Astrocyte of the spinal cord (primary cell): ENCODE results near the gene EGFLAM.

Source experiments
- DNase-seq: peaks from one replicate; pipeline ENCODE4 v3.0.0; 2011; ENCODE audit warnings: low read depth, low spot score
- H3K4me3 ChIP-seq: 2 replicates; pipeline ENCODE4 v1.5.1; 2011; ENCODE audit warnings: low read depth, mild to moderate bottlenecking, low read length, moderate library complexity
- in situ Hi-C: cut with HindIII; loops from 2 replicates; pipeline ENCODE4 v1.10.0; 2017; ENCODE audit warnings: low sequenced_read_pairs
- TF ChIP-seq, protein P1 (sequence below): IDR thresholded peaks from 2 replicates; pipeline ENCODE4 v1.5.1; 2012; ENCODE audit warnings: low read depth, mild to moderate bottlenecking, low read length, inconsistent platforms

The EGFLAM gene

GRCh38 chr5:38379350-38379937 lies 121.1 kb downstream of the EGFLAM start:
- TF ChIP-seq, protein P1, sequence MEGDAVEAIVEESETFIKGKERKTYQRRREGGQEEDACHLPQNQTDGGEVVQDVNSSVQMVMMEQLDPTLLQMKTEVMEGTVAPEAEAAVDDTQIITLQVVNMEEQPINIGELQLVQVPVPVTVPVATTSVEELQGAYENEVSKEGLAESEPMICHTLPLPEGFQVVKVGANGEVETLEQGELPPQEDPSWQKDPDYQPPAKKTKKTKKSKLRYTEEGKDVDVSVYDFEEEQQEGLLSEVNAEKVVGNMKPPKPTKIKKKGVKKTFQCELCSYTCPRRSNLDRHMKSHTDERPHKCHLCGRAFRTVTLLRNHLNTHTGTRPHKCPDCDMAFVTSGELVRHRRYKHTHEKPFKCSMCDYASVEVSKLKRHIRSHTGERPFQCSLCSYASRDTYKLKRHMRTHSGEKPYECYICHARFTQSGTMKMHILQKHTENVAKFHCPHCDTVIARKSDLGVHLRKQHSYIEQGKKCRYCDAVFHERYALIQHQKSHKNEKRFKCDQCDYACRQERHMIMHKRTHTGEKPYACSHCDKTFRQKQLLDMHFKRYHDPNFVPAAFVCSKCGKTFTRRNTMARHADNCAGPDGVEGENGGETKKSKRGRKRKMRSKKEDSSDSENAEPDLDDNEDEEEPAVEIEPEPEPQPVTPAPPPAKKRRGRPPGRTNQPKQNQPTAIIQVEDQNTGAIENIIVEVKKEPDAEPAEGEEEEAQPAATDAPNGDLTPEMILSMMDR, result no peak
- no peak overlapping the region for H3K4me3 ChIP-seq
- in situ Hi-C loops, result no loop called here
- peak; percentile 4 for DNase-seq

DNA sequence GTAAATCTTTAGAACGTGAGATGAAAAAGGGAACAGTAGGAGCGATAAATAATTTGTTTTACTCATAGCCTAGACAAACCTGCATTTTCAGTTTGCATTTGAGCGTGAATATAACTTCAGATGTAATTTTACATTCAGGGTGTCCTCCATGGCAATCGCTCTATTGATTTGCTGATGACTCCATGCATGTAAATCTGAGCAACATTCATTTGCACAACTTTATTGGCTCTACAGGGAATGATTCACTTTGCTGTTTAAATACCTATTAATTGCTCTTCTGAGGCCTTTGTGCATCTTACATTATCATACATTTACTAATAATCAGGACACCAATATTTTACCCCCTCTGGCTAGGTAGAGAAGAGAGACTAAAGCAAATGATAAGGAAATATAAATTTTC lies 122.2 kb downstream of the EGFLAM start:
- TF ChIP-seq, protein P1, result no peak
- in situ Hi-C loops, result no loop called here
- DNase-seq, result no peak
- H3K4me3 ChIP-seq, result no peak overlapping the region

GRCh38 chr5:38381361-38381760 lies 123.0 kb downstream of the EGFLAM start:
- in situ Hi-C loops, result no loop called here
- TF ChIP-seq, protein P1, result no peak
- no peak for DNase-seq
- H3K4me3 ChIP-seq, result no peak overlapping the region

DNA sequence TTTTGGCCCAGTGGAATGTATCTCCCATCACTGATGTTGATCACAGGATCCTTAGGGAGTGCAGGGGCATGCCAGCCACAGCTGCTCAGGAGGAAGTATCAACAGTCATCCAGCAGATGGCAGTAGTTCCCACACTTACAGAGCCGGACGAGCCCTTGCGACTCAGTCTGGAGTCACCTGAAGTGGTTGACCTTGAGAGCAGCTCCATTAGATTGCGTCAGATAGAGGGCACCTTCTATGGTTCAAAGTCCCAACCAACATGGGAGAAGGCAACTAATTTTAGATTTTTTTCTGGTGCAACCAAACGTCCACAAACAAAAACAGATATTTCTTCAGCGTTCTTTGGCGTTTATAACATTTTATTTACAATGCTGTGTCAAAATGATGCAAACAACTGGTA lies 124.5 kb downstream of the EGFLAM start:
- TF ChIP-seq, protein P1, result peak; percentile 87
- DNase-seq, result peak; percentile 65
- no peak overlapping the region for H3K4me3 ChIP-seq
- in situ Hi-C loops, result no loop called here

DNA sequence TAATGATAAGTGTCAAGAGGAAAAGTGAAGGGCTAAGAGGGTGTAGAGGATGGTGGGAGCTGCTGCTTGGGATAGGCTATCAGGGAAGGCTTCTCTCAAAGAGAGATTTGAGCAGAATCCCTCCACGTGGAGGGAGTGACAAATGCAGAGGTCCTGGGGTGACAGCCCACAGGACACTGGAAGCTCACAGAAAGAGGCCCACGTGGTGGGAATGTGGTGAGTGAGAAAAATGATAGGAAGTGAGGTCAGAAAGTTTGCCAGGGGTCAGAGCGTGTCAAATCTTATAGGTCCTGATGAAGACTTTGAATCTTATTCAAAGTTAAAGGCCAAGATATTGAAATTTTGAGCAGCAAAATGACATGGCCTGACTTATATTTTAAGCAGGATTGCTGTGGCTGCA lies 125.3 kb downstream of the EGFLAM start:
- in situ Hi-C loops, result no loop called here
- no peak overlapping the region for H3K4me3 ChIP-seq
- DNase-seq, result no peak
- TF ChIP-seq, protein P1, result no peak

DNA sequence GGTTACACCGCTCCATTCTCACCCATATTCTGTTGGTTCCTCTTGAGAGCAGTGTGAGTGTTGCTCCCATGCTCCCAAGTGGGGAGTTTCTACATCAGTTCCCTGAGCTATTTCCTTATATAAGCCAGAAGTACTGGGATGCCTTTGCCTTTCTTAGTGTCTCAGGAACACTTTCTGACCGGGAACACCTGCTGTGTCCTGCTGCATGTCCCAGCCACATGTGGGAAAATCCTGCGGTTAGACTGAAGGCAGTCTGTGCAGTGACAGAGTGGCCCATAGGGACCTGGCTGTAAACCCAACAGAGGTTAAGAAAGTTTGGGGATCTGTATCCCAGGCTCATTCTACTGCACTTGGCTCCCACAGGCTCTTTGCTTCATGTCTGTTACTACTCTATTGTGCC lies 126.0 kb downstream of the EGFLAM start:
- H3K4me3 ChIP-seq, result no peak overlapping the region
- TF ChIP-seq, protein P1, result no peak
- DNase-seq, result no peak
- in situ Hi-C loops, result no loop called here

GRCh38 chr5:38387161-38387560 lies 128.8 kb downstream of the EGFLAM start:
- H3K4me3 ChIP-seq, result no peak overlapping the region
- no peak for DNase-seq
- TF ChIP-seq, protein P1, result no peak
- in situ Hi-C loops, result no loop called here
